ENCODE measurements around the gene ANKMY1.

DNA sequence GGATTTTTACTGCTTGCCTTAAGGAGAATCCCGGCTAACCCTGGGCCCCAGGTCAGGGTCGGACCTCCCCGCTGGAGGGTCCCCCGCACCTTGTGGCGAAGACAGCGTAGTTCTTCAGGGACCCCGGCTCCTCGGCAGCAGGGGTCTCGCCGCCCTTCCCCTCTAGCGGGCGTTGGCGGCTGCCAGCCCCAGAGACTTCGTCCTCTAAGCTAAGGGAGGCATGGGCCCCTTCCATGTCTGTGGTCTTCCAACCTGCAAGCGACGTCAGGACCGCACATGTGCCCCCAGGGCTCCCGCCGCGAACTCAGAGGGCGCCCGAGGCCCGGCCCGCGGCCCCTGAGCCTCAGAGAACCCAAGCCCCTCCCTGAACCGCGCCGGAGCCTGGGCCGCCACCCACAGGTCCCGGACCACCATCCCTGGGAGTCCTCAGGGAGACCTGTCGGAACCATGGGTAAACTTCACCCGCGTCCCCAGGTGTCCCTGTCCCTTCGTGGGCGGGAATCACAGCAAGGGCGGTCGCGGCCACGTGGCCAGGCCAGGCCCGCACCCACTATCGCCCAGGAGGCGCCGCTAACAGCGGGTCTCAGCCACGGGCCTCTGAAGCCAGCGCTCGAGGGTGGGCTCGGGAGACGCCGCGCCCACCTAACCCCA is 562 bp downstream of the ANKMY1 start:
- TF ChIP-seq, protein P1, sequence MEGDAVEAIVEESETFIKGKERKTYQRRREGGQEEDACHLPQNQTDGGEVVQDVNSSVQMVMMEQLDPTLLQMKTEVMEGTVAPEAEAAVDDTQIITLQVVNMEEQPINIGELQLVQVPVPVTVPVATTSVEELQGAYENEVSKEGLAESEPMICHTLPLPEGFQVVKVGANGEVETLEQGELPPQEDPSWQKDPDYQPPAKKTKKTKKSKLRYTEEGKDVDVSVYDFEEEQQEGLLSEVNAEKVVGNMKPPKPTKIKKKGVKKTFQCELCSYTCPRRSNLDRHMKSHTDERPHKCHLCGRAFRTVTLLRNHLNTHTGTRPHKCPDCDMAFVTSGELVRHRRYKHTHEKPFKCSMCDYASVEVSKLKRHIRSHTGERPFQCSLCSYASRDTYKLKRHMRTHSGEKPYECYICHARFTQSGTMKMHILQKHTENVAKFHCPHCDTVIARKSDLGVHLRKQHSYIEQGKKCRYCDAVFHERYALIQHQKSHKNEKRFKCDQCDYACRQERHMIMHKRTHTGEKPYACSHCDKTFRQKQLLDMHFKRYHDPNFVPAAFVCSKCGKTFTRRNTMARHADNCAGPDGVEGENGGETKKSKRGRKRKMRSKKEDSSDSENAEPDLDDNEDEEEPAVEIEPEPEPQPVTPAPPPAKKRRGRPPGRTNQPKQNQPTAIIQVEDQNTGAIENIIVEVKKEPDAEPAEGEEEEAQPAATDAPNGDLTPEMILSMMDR (conservative IDR thresholded peaks at IDR 0.05): no peak
- no peak for TF ChIP-seq EZH2 (IDR thresholded peaks at IDR 0.05; ENCODE audit: low read depth)
